OCI-LY1 (cell line): ENCODE measurements around the gene CAPN10.

Experiments
- H2AFZ ChIP-seq: fragments of 200-600 bp; sonication (generic), shearing (Covaris generic); 2 replicates; pipeline ENCODE4 v1.6.0; 2014; ENCODE audit warnings: antibody characterized with exemption, mild to moderate bottlenecking, low read length
- H3F3A ChIP-seq: fragments of 200-600 bp; sonication (generic), shearing (Covaris generic); 2 replicates; pipeline ENCODE4 v1.6.0; 2014; ENCODE audit warnings: mild to moderate bottlenecking, antibody characterized with exemption, low read length, moderate library complexity; ENCODE audit not compliant: insufficient read depth
- H3K27ac ChIP-seq: fragments of 200-600 bp; sonication (generic); 2 replicates; pipeline ENCODE4 v1.5.1; 2014; ENCODE audit warnings: low read length, mixed run types, mild to moderate bottlenecking, low read depth; ENCODE audit not compliant: poor library complexity, severe bottlenecking
- H3K27me3 ChIP-seq: fragments of 200-600 bp; sonication (generic); 2 replicates; pipeline ENCODE4 v1.6.0; 2014; ENCODE audit warnings: antibody characterized with exemption, mild to moderate bottlenecking, low read length, moderate library complexity; ENCODE audit not compliant: insufficient read depth
- H3K36me3 ChIP-seq: fragments of 200-600 bp; sonication (generic); 2 replicates; pipeline ENCODE4 v1.6.1; 2014; ENCODE audit warnings: mild to moderate bottlenecking, antibody characterized with exemption, low read length, moderate library complexity, mixed read lengths; ENCODE audit not compliant: insufficient read depth
- H3K4me1 ChIP-seq: fragments of 200-600 bp; sonication (generic); 2 replicates; pipeline ENCODE4 v1.5.1; 2014; ENCODE audit warnings: mild to moderate bottlenecking, low read length, moderate library complexity; ENCODE audit not compliant: insufficient read depth, severe bottlenecking
- H3K4me2 ChIP-seq: fragments of 200-600 bp; sonication (generic), shearing (Covaris generic); 2 replicates; pipeline ENCODE4 v1.6.1; 2014; ENCODE audit warnings: low read length
- H3K4me3 ChIP-seq: fragments of 200-600 bp; sonication (generic); 2 replicates; pipeline ENCODE4 v1.5.1; 2014; ENCODE audit warnings: low read length, low read depth, mild to moderate bottlenecking, mixed read lengths; ENCODE audit not compliant: poor library complexity, severe bottlenecking
- H3K79me2 ChIP-seq: fragments of 200-600 bp; shearing (Covaris generic); 2 replicates; pipeline ENCODE4 v1.6.1; 2016; ENCODE audit warnings: mixed run types, low read length, mixed read lengths; ENCODE audit not compliant: insufficient read depth
- H3K9ac ChIP-seq: fragments of 200-600 bp; sonication (generic), shearing (Covaris generic); 2 replicates; pipeline ENCODE4 v1.6.1; 2014; ENCODE audit warnings: mild to moderate bottlenecking, low read length, mixed read lengths
- H3K9me2 ChIP-seq: fragments of 200-600 bp; sonication (generic), shearing (Covaris generic); 2 replicates; pipeline ENCODE4 v1.6.1; 2014; ENCODE audit warnings: low read depth, mild to moderate bottlenecking, low read length, mixed read lengths
- H3K9me3 ChIP-seq: fragments of 200-600 bp; shearing (Covaris generic); 2 replicates; pipeline ENCODE4 v1.6.1; 2014; ENCODE audit warnings: low read length, mixed read lengths
- H4K20me1 ChIP-seq: fragments of 200-600 bp; sonication (generic), shearing (Covaris generic); 2 replicates; pipeline ENCODE4 v1.6.0; 2016; ENCODE audit warnings: mild to moderate bottlenecking, low read length; ENCODE audit not compliant: insufficient read depth
- EZH2 ChIP-seq: fragments of 200-600 bp; sonication (generic), shearing (Covaris generic); IDR thresholded peaks from 2 replicates; pipeline ENCODE4 v1.8.0; 2017; ENCODE audit warnings: borderline replicate concordance, mixed run types, mild to moderate bottlenecking, antibody characterized with exemption, low read length, moderate library complexity, mixed read lengths
- TF ChIP-seq, protein P1 (sequence below): fragments of 200-600 bp; sonication (generic), shearing (Covaris generic); IDR thresholded peaks from 2 replicates; pipeline ENCODE4 v1.5.1; 2017; ENCODE audit warnings: mild to moderate bottlenecking, antibody characterized with exemption, low read length, moderate library complexity, mixed read lengths

The CAPN10 gene

DNA sequence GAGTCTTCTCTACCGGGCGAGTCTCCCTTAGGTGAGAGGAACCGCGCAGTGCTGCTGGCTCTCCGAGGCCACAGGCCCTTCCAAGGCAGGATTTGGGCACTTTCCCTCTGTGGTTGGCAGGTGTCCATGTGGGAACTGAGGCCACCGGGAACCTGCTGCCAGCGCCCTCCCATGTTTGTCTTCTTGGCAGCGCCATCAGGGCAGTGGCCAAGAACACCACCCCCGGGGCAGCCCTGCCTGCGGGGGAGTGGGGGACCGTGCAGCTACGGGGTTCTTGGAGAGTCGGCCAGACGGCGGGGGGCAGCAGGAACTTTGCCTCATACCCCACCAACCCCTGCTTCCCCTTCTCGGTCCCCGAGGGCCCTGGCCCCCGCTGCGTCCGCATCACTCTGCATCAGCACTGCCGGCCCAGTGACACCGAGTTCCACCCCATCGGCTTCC, 10.0 kb downstream of the CAPN10 start:
- no peak overlapping the region for H3K4me2 ChIP-seq
- H4K20me1 ChIP-seq: no peaks in the 10 kb centered on the region
- no peaks in the 10 kb centered on the region for H3K4me1 ChIP-seq
- no peak overlapping the region for H3K4me3 ChIP-seq
- H3K27me3 ChIP-seq: no peaks in the 10 kb centered on the region
- TF ChIP-seq, protein P1, sequence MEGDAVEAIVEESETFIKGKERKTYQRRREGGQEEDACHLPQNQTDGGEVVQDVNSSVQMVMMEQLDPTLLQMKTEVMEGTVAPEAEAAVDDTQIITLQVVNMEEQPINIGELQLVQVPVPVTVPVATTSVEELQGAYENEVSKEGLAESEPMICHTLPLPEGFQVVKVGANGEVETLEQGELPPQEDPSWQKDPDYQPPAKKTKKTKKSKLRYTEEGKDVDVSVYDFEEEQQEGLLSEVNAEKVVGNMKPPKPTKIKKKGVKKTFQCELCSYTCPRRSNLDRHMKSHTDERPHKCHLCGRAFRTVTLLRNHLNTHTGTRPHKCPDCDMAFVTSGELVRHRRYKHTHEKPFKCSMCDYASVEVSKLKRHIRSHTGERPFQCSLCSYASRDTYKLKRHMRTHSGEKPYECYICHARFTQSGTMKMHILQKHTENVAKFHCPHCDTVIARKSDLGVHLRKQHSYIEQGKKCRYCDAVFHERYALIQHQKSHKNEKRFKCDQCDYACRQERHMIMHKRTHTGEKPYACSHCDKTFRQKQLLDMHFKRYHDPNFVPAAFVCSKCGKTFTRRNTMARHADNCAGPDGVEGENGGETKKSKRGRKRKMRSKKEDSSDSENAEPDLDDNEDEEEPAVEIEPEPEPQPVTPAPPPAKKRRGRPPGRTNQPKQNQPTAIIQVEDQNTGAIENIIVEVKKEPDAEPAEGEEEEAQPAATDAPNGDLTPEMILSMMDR: no peak
- no peak for TF ChIP-seq EZH2
- no peak overlapping the region for H3K27ac ChIP-seq
- H3K79me2 ChIP-seq: no peaks in the 10 kb centered on the region
- H3K9me2 ChIP-seq: no peaks in the 10 kb centered on the region
- no peaks in the 10 kb centered on the region for H3F3A ChIP-seq
- H3K9ac ChIP-seq: no peak overlapping the region
- no peaks in the 10 kb centered on the region for H3K9me3 ChIP-seq
- H2AFZ ChIP-seq: no peak overlapping the region
- peaks cover 17% of the 10 kb centered on the region for H3K36me3 ChIP-seq

DNA sequence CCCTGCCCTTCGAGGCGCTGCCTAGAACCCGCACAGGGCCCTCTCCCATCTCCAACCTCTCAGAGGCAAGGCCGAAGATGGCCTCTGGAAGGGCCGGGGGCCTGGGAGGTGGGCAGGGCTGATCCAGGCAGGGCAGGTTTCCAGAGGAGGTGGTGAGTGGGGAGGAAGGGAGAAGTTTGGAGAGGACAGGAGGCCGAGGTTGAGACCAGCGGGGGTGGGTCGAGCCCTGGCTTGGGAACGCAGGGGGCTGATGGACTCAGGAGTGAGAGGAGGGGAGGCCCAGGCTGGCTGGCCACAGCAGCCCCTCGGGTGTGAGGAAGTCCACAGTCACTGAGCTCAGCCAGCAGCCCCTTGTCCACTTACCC, 10.5 kb downstream of the CAPN10 start:
- Histone ChIP-seq H3K9me2 (no peaks in the 10 kb centered on the region), H3K79me2 (no peaks in the 10 kb centered on the region), H3F3A (no peaks in the 10 kb centered on the region), H3K9ac (no peak overlapping the region), H3K4me1 (no peaks in the 10 kb centered on the region), H3K9me3 (no peaks in the 10 kb centered on the region), H3K27ac (no peak overlapping the region), H4K20me1 (no peaks in the 10 kb centered on the region), H3K27me3 (no peaks in the 10 kb centered on the region), H3K36me3 (peaks cover 13% of the 10 kb centered on the region), H3K4me2 (no peak overlapping the region), H3K4me3 (no peak overlapping the region), H2AFZ (no peak overlapping the region)
- TF ChIP-seq EZH2: no peak
- TF ChIP-seq, protein P1: no peak

DNA sequence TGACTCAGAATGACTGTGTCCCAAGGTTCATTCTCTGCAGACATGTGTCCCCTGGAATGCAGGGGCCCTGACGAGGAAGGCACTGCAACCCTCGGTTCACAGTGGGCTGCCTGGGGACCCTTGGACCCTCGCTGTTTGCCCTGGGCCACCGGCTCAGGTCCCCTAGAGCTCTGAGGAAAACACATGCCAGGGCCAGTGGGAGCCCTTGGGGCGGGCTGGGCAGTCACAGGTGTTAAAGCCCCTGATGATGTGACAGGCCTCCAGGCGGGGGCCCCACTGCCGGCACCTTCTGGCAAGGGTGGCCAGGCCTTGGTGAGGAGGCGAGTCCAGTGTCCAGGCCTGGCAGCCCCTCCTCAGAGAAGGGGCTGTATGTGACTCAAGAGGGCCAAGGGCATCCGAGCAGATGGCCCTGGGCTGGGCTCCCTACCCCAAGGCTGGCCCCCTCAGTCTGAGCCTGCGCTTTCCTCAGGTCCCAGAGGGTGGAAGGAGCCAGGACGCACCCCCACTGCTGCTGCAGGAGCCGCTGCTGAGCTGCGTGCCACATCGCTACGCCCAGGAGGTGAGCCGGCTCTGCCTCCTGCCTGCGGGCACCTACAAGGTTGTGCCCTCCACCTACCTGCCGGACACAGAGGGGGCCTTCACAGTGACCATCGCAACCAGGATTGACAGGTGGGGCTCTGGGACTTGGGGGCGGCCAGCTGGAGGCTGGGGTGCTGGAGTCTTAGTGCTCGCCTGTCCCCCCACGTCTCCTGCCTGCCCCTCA, 11.1 kb downstream of the CAPN10 start:
- no peaks in the 10 kb centered on the region for H3F3A ChIP-seq

More for the DNA sequence above, 11.1 kb downstream of the CAPN10 start:
- H3K4me2 ChIP-seq: no peak overlapping the region
- H3K27me3 ChIP-seq: no peaks in the 10 kb centered on the region
- no peaks in the 10 kb centered on the region for H3K4me1 ChIP-seq
- no peaks in the 10 kb centered on the region for H3K79me2 ChIP-seq
- H3K9me3 ChIP-seq: no peaks in the 10 kb centered on the region
- H3K27ac ChIP-seq: no peak overlapping the region
- no peak overlapping the region for H3K9ac ChIP-seq
- no peak for TF ChIP-seq EZH2
- TF ChIP-seq, protein P1: no peak
- H3K36me3 ChIP-seq: peaks cover 9% of the 10 kb centered on the region; the same call in 1 of the 2 replicates
- H3K4me3 ChIP-seq: no peak overlapping the region
- no peaks in the 10 kb centered on the region for H4K20me1 ChIP-seq
- no peaks in the 10 kb centered on the region for H3K9me2 ChIP-seq
- no peak overlapping the region for H2AFZ ChIP-seq
